H9 (cell line): ENCODE data around the gene C1S. TPM values are rescaled to one million over a fixed set of nuclear protein-coding genes. Genes with fewer than 3 reads are reported as not detected.
A peak's percentile ranks its signal among the peaks of the same experiment; 100 is the strongest.
"Not testable (repeated sequence)": the region's sequence is repeated elsewhere in the genome, so short reads cannot be mapped to it uniquely, and the experiment has no call there.

ENCODE experiments used
- DNase-seq: peaks from one replicate; pipeline ENCODE4 v3.0.0-alpha.2; 2017
- H2AFZ ChIP-seq: one replicate; pipeline ENCODE4 v1.6.1; 2013; ENCODE audit warnings: mild to moderate bottlenecking, low read length, control low read depth, moderate library complexity
- H2AK5ac ChIP-seq: 2 replicates; pipeline ENCODE4 v1.6.1; 2013; ENCODE audit warnings: low read length, control low read depth, mixed read lengths; ENCODE audit not compliant: insufficient read length
- H2BK120ac ChIP-seq: one replicate; pipeline ENCODE4 v1.6.1; 2013; ENCODE audit warnings: low read depth, mild to moderate bottlenecking, low read length, control low read depth, inconsistent platforms; ENCODE audit not compliant: poor library complexity, severe bottlenecking
- H2BK12ac ChIP-seq: 2 replicates; pipeline ENCODE4 v1.6.1; 2013; ENCODE audit warnings: low read length, control low read depth, mixed read lengths, low read depth; ENCODE audit not compliant: insufficient read length
- H2BK15ac ChIP-seq: 2 replicates; pipeline ENCODE4 v1.6.1; 2013; ENCODE audit warnings: low read depth, low read length, control low read depth
- H2BK20ac ChIP-seq: one replicate; pipeline ENCODE4 v1.6.1; 2013; ENCODE audit warnings: low read depth, mild to moderate bottlenecking, low read length, control low read depth, inconsistent platforms; ENCODE audit not compliant: poor library complexity, severe bottlenecking
- H2BK5ac ChIP-seq: 2 replicates; pipeline ENCODE4 v1.6.1; 2013; ENCODE audit warnings: low read length, control low read depth, mixed read lengths; ENCODE audit not compliant: insufficient read length
- H3K14ac ChIP-seq: 2 replicates; pipeline ENCODE4 v1.6.1; 2013; ENCODE audit warnings: low read length, control low read depth; ENCODE audit not compliant: insufficient read depth
- H3K18ac ChIP-seq: 2 replicates; pipeline ENCODE4 v1.6.1; 2013; ENCODE audit warnings: low read depth, mild to moderate bottlenecking, mixed read lengths, low read length, control low read depth; ENCODE audit not compliant: insufficient read length
- H3K23ac ChIP-seq: 2 replicates; pipeline ENCODE4 v1.6.1; 2013; ENCODE audit warnings: low read length, control low read depth, mixed read lengths, low read depth; ENCODE audit not compliant: insufficient read length
- H3K23me2 ChIP-seq: 2 replicates; pipeline ENCODE4 v1.6.1; 2013; ENCODE audit warnings: low read depth, mild to moderate bottlenecking, mixed read lengths, low read length, control low read depth; ENCODE audit not compliant: insufficient read length, poor library complexity, severe bottlenecking
- H3K27ac ChIP-seq: 2 replicates; pipeline ENCODE4 v1.5.1; 2013; ENCODE audit warnings: low read length, control low read depth, mixed read lengths, low read depth; ENCODE audit not compliant: insufficient read length
- H3K27me3 ChIP-seq: 2 replicates; pipeline ENCODE4 v1.6.1; 2013; ENCODE audit warnings: low read length, control low read depth, inconsistent platforms; ENCODE audit not compliant: insufficient read depth
- H3K4ac ChIP-seq: 2 replicates; pipeline ENCODE4 v1.6.1; 2013; ENCODE audit warnings: low read depth, mild to moderate bottlenecking, control low read depth, inconsistent platforms, low read length, moderate library complexity
- H3K4me1 ChIP-seq: 2 replicates; pipeline ENCODE4 v1.6.1; 2013; ENCODE audit warnings: low read length, control low read depth, inconsistent platforms; ENCODE audit not compliant: insufficient read depth
- H3K4me2 ChIP-seq: 2 replicates; pipeline ENCODE4 v1.6.1; 2013; ENCODE audit warnings: low read length, control low read depth, mixed read lengths; ENCODE audit not compliant: insufficient read length, insufficient read depth
- H3K56ac ChIP-seq: 2 replicates; pipeline ENCODE4 v1.6.1; 2013; ENCODE audit warnings: low read depth, mild to moderate bottlenecking, mixed read lengths, low read length, control low read depth; ENCODE audit not compliant: insufficient read length
- H3K79me1 ChIP-seq: 2 replicates; pipeline ENCODE4 v1.6.1; 2013; ENCODE audit warnings: low read depth, mild to moderate bottlenecking, moderate library complexity, low read length, control low read depth, inconsistent platforms; ENCODE audit not compliant: insufficient read depth, poor library complexity, severe bottlenecking
- H3K79me2 ChIP-seq: 2 replicates; pipeline ENCODE4 v1.6.1; 2013; ENCODE audit warnings: low read length, control low read depth, inconsistent platforms; ENCODE audit not compliant: insufficient read depth
- H3K9ac ChIP-seq: 2 replicates; pipeline ENCODE4 v1.6.1; 2013; ENCODE audit warnings: low read length, control low read depth, mixed read lengths; ENCODE audit not compliant: insufficient read length; ENCODE audit errors: extremely low read depth
- H3K9me3 ChIP-seq: one replicate; pipeline ENCODE4 v1.6.1; 2013; ENCODE audit warnings: low read depth, low read length, inconsistent platforms; ENCODE audit not compliant: control insufficient read depth
- H3T11ph ChIP-seq: one replicate; pipeline ENCODE4 v1.6.1; 2013; ENCODE audit warnings: mild to moderate bottlenecking, low read length, control low read depth, inconsistent platforms
- H4K20me1 ChIP-seq: one replicate; pipeline ENCODE4 v1.6.1; 2013; ENCODE audit not compliant: control insufficient read depth, insufficient read length, insufficient read depth
- H4K5ac ChIP-seq: 2 replicates; pipeline ENCODE4 v1.6.1; 2013; ENCODE audit warnings: low read depth, mild to moderate bottlenecking, mixed read lengths, low read length, control low read depth; ENCODE audit not compliant: insufficient read length
- H4K8ac ChIP-seq: replicated peaks from 2 replicates; pipeline ENCODE4 v1.6.1; 2013; ENCODE audit warnings: low read length, control low read depth, mixed read lengths, low read depth; ENCODE audit not compliant: insufficient read length
- H4K91ac ChIP-seq: 2 replicates; pipeline ENCODE4 v1.6.1; 2013; ENCODE audit warnings: low read depth, mild to moderate bottlenecking, moderate library complexity, mixed read lengths, low read length, control low read depth; ENCODE audit not compliant: insufficient read length
- H3K27ac Mint-ChIP-seq, 3 experiments: 2 replicates in 2 of 3; 3 replicates in 1 of 3; pipeline ENCODE4 v1.8.0; 2020 to 2021; ENCODE audit warnings: mixed read lengths in 3 of 3, mild to moderate bottlenecking in 1 of 3, moderate library complexity in 1 of 3
- H3K27me3 Mint-ChIP-seq: 2 replicates; pipeline ENCODE4 v1.8.0; 2021; ENCODE audit warnings: low read depth, mild to moderate bottlenecking, moderate library complexity, mixed read lengths
- H3K36me3 Mint-ChIP-seq, 3 experiments: 2 replicates in 2 of 3; 3 replicates in 1 of 3; pipeline ENCODE4 v1.8.0; 2020 to 2021; ENCODE audit warnings: low read depth in 3 of 3, mixed read lengths in 3 of 3; ENCODE audit not compliant: insufficient read depth in 1 of 3
- H3K4me1 Mint-ChIP-seq, 2 experiments: 2 replicates each; pipeline ENCODE4 v1.8.0; 2020; ENCODE audit warnings: mixed read lengths in 2 of 2
- H3K4me3 Mint-ChIP-seq, 2 experiments: 2 replicates in 1 of 2; 3 replicates in 1 of 2; pipeline ENCODE4 v1.8.0; 2020 to 2021; ENCODE audit warnings: mild to moderate bottlenecking in 2 of 2, mixed read lengths in 2 of 2, moderate library complexity in 1 of 2
- H3K9me3 Mint-ChIP-seq, 2 experiments: 2 replicates in 1 of 2; 3 replicates in 1 of 2; pipeline ENCODE4 v1.8.0; 2020; ENCODE audit warnings: mild to moderate bottlenecking in 2 of 2, mixed read lengths in 2 of 2, moderate library complexity in 1 of 2
- CTCF ChIP-seq: fragments of 200-600 bp; sonication (generic); conservative IDR thresholded peaks from 3 replicates; pipeline ENCODE4 v1.8.0; 2021; ENCODE audit warnings: antibody characterized with exemption, mild to moderate bottlenecking
- WGBS: extraction: QIAGEN DNeasy Blood & Tissue Kit; methylation state at CpG from one replicate; pipeline ENCODE4 v1.1.7; 2013; ENCODE audit warnings: missing lambda C conversion rate, low lambda C conversion rate, mixed read lengths; ENCODE audit not compliant: insufficient read length; ENCODE audit errors: extremely low coverage; 5-methylcytosine and 5-hydroxymethylcytosine counted together
- total RNA-seq: library from RNA; stranded (reverse); gene quantifications from 2 replicates; pipeline ENCODE4 v1.2.1, GENCODE V29; 2021

Gene C1S
- total RNA-seq, 1 experiment from 2014 or later = 4.2 TPM

- no CpG with 5 or more reads among the region's 2 CpGs for WGBS
- Histone ChIP-seq H4K91ac (no peak overlapping the region), H3K23me2 (no peaks in the 10 kb centered on the region), H3K18ac (no peak overlapping the region), H2BK12ac (no peak overlapping the region), H2BK15ac (no peak overlapping the region), H2BK20ac (no peak overlapping the region), H3K9ac (no peak overlapping the region), H2BK5ac (no peak overlapping the region), H3K27me3 (no peaks in the 10 kb centered on the region), H2AK5ac (no peak overlapping the region), H3K56ac (no peak overlapping the region), H3K4ac (no peak overlapping the region), H3K23ac (no peak overlapping the region), H3K14ac (no peak overlapping the region), H3K9me3 (no peaks in the 10 kb centered on the region), H4K5ac (no peak overlapping the region), H3T11ph (no peak overlapping the region), H4K8ac (no peak overlapping the region), H2BK120ac (peak overlapping the region; percentile 73), H3K4me1 (peaks cover 3% of the 10 kb centered on the region; the same call in 1 of the 2 replicates), H4K20me1 (no peaks in the 10 kb centered on the region), H3K4me2 (no peak overlapping the region), H2AFZ (no peak overlapping the region), H3K79me1 (no peaks in the 10 kb centered on the region), H3K79me2 (no peaks in the 10 kb centered on the region), H3K27ac (no peak overlapping the region)
- Mint-ChIP-seq H3K4me1 (peaks cover 13 to 14% of the 10 kb centered on the region in 2 experiments), H3K27ac (no peak overlapping the region), H3K27me3 (peaks cover 3% of the 10 kb centered on the region), H3K4me3 (no peak overlapping the region), H3K36me3 (peaks cover 0 to 3% (median 0%) of the 10 kb centered on the region in 3 experiments; a peak in 2 of 7 replicates), H3K9me3 (peaks cover 2 to 3% of the 10 kb centered on the region in 2 experiments; a peak in 3 of 5 replicates)
- no peak for TF ChIP-seq CTCF
- DNase-seq = no peak
Observed at GRCh38 chr12:7035463-7035862, 25.1 kb upstream of the C1S start.

- not testable (repeated sequence) for H3K4me1 ChIP-seq, H2AFZ ChIP-seq, H3K36me3 Mint-ChIP-seq, H3K56ac ChIP-seq, H3K27me3 Mint-ChIP-seq, DNase-seq, H3K4me2 ChIP-seq, H3K79me2 ChIP-seq, H3K23me2 ChIP-seq, H3K27ac ChIP-seq, H3K9me3 Mint-ChIP-seq, H4K91ac ChIP-seq, H2BK5ac ChIP-seq, H3K4ac ChIP-seq, H2BK120ac ChIP-seq, H3K23ac ChIP-seq, H4K5ac ChIP-seq, H3K27me3 ChIP-seq, H2BK20ac ChIP-seq, H3K18ac ChIP-seq, H2BK15ac ChIP-seq, H3T11ph ChIP-seq, H3K9ac ChIP-seq, H4K8ac ChIP-seq, H2BK12ac ChIP-seq, H3K14ac ChIP-seq, H3K9me3 ChIP-seq, H3K4me3 Mint-ChIP-seq, H2AK5ac ChIP-seq, H3K27ac Mint-ChIP-seq, H3K79me1 ChIP-seq, H4K20me1 ChIP-seq
- H3K4me1 Mint-ChIP-seq = peaks cover 13 to 16% of the 10 kb centered on the region in 2 experiments
- no CpG with 5 or more reads among the region's 32 CpGs for WGBS
Observed at GRCh38 chr12:7037411-7037810, 23.1 kb upstream of the C1S start.
